ENCODE measurements around the gene NDUFA7. TPM values are rescaled to one million over a fixed set of nuclear protein-coding genes. Genes with fewer than 3 reads are reported as not detected.
"Not testable (repeated sequence)": the region's sequence is repeated elsewhere in the genome, so short reads cannot be mapped to it uniquely, and the experiment has no call there.

The NDUFA7 gene
- total RNA-seq (2014; rRNA removed; shearing (Covaris generic); ENCODE audit: low replicate concordance), result 29.0 and 45.1 TPM in 2 replicates

GRCh38 chr19:8321067-8321985 lies at the start of gene NDUFA7, which contains the start of gene RPS28:
Gene NDUFA7, minus strand, starts transcription at chr19:8321375. Its CDS starts 17 bp downstream, at chr19:8321358.
Gene RPS28, plus strand, starts transcription at chr19:8321496. Its CDS starts 35 bp downstream, at chr19:8321531.
- in situ Hi-C loops (cut with HindIII; ENCODE audit: low pct_unique_long_range_greater_than_20kb, low sequenced_read_pairs), result no loop called here

GRCh38 chr19:8370176-8371010 lies 49.2 kb upstream of the NDUFA7 start:
- no peak for DNase-seq (ENCODE audit: low read depth)
- in situ Hi-C loops (cut with HindIII; ENCODE audit: low pct_unique_long_range_greater_than_20kb, low sequenced_read_pairs), result no loop called here

More at GRCh38 chr19:8321067-8321985, at the start of gene NDUFA7, which contains the start of gene RPS28:
- DNase-seq (ENCODE audit: low read depth), result peak; percentile 78

- in situ Hi-C loops (cut with HindIII; ENCODE audit: low pct_unique_long_range_greater_than_20kb, low sequenced_read_pairs), result no loop called here
- peak; percentile 93 for DNase-seq (ENCODE audit: low read depth)
Observed at GRCh38 chr19:8367327-8368001, 46.3 kb upstream of the NDUFA7 start.

GRCh38 chr19:8366961-8367326 lies 45.8 kb upstream of the NDUFA7 start:
- in situ Hi-C loops (cut with HindIII; ENCODE audit: low pct_unique_long_range_greater_than_20kb, low sequenced_read_pairs), result no loop called here
- no peak for DNase-seq (ENCODE audit: low read depth)

- DNase-seq (ENCODE audit: low read depth), result no peak
- in situ Hi-C loops (cut with HindIII; ENCODE audit: low pct_unique_long_range_greater_than_20kb, low sequenced_read_pairs), result no loop called here
Observed at GRCh38 chr19:8366121-8366581, 45.0 kb upstream of the NDUFA7 start.

GRCh38 chr19:8363803-8364771 lies 42.9 kb upstream of the NDUFA7 start, which contains the start of gene ANGPTL4:
Gene ANGPTL4, plus strand, starts transcription at chr19:8364155. Its CDS starts 167 bp downstream, at chr19:8364322.
- in situ Hi-C loops (cut with HindIII; ENCODE audit: low pct_unique_long_range_greater_than_20kb, low sequenced_read_pairs), result no loop called here
- DNase-seq (ENCODE audit: low read depth), result peak; percentile 78

- in situ Hi-C loops (cut with HindIII; ENCODE audit: low pct_unique_long_range_greater_than_20kb, low sequenced_read_pairs), result no loop called here
- DNase-seq (ENCODE audit: low read depth), result peak; percentile 90
Observed at GRCh38 chr19:8361921-8362793, 41.0 kb upstream of the NDUFA7 start.

GRCh38 chr19:8360196-8360595 lies 39.0 kb upstream of the NDUFA7 start:
- in situ Hi-C loops (cut with HindIII; ENCODE audit: low pct_unique_long_range_greater_than_20kb, low sequenced_read_pairs), result no loop called here
- no peak for DNase-seq (ENCODE audit: low read depth)

- in situ Hi-C loops (cut with HindIII; ENCODE audit: low pct_unique_long_range_greater_than_20kb, low sequenced_read_pairs), result no loop called here
Observed at GRCh38 chr19:8358948-8359347, 37.8 kb upstream of the NDUFA7 start.

GRCh38 chr19:8357007-8357521 lies 35.9 kb upstream of the NDUFA7 start:
- in situ Hi-C loops (cut with HindIII; ENCODE audit: low pct_unique_long_range_greater_than_20kb, low sequenced_read_pairs), result no loop called here
- DNase-seq (ENCODE audit: low read depth), result no peak

More at GRCh38 chr19:8358948-8359347, 37.8 kb upstream of the NDUFA7 start:
- no peak for DNase-seq (ENCODE audit: low read depth)

GRCh38 chr19:8355631-8356402 lies 34.6 kb upstream of the NDUFA7 start:
- DNase-seq (ENCODE audit: low read depth), result peak; percentile 87
- in situ Hi-C loops (cut with HindIII; ENCODE audit: low pct_unique_long_range_greater_than_20kb, low sequenced_read_pairs), result no loop called here

- DNase-seq (ENCODE audit: low read depth); in situ Hi-C loops (cut with HindIII; ENCODE audit: low pct_unique_long_range_greater_than_20kb, low sequenced_read_pairs): not testable (repeated sequence)
Observed at GRCh38 chr19:8352845-8353244, 31.7 kb upstream of the NDUFA7 start.

- DNase-seq (ENCODE audit: low read depth), result no peak
- in situ Hi-C loops (cut with HindIII; ENCODE audit: low pct_unique_long_range_greater_than_20kb, low sequenced_read_pairs), result no loop called here
Observed at GRCh38 chr19:8352134-8352827, 31.1 kb upstream of the NDUFA7 start.

- DNase-seq (ENCODE audit: low read depth); in situ Hi-C loops (cut with HindIII; ENCODE audit: low pct_unique_long_range_greater_than_20kb, low sequenced_read_pairs): not testable (repeated sequence)
Observed at GRCh38 chr19:8349629-8350372, 28.6 kb upstream of the NDUFA7 start.
